GM21529 (cell line): ENCODE measurements around the gene LMLN.
"Not testable (repeated sequence)": the region's sequence is repeated elsewhere in the genome, so short reads cannot be mapped to it uniquely, and the experiment has no call there.

Experiments used
- ATAC-seq: cut with Tn5 transposase; IDR thresholded peaks from one replicate; pipeline ENCODE4 v1.9.1; 2021; ENCODE audit not compliant: unreplicated experiment

LMLN gene

GRCh38 chr3:197959891-197960693 is at the start of gene LMLN:
TSS of gene LMLN (plus strand) at chr3:197960217. CDS start at chr3:197960246, 29 bp downstream.
- peak; percentile 97 for ATAC-seq

- ATAC-seq, result no peak
Observed at GRCh38 chr3:197912741-197913476, 47.1 kb upstream of the LMLN start.

- ATAC-seq, result no peak
Observed at GRCh38 chr3:197913641-197914380, 46.2 kb upstream of the LMLN start.

GRCh38 chr3:197921429-197922275 is 38.4 kb upstream of the LMLN start:
- ATAC-seq, result not testable (repeated sequence)

- no peak for ATAC-seq
Observed at GRCh38 chr3:197926418-197926817, 33.6 kb upstream of the LMLN start.

- not testable (repeated sequence) for ATAC-seq
Observed at GRCh38 chr3:197927578-197927977, 32.4 kb upstream of the LMLN start.

GRCh38 chr3:197936819-197937384 is 23.1 kb upstream of the LMLN start:
- no peak for ATAC-seq

- ATAC-seq, result no peak
Observed at GRCh38 chr3:197940745-197941384, 19.2 kb upstream of the LMLN start.

- no peak for ATAC-seq
Observed at GRCh38 chr3:197942956-197943556, 17.0 kb upstream of the LMLN start.

- no peak for ATAC-seq
Observed at GRCh38 chr3:197949191-197949777, 10.7 kb upstream of the LMLN start.

- peak; percentile 91 for ATAC-seq
Observed at GRCh38 chr3:197949778-197950676, 10.0 kb upstream of the LMLN start, which contains the start of gene RPL35A. TSS of gene RPL35A (plus strand) at chr3:197950190. CDS start at chr3:197950968, 778 bp downstream.

- no peak for ATAC-seq
Observed at GRCh38 chr3:197950677-197951061, 9.3 kb upstream of the LMLN start.

GRCh38 chr3:197951392-197951990 is 8.5 kb upstream of the LMLN start:
- no peak for ATAC-seq

GRCh38 chr3:197952440-197952839 is 7.6 kb upstream of the LMLN start:
- no peak for ATAC-seq

GRCh38 chr3:197953325-197953724 is 6.7 kb upstream of the LMLN start:
- ATAC-seq, result no peak

GRCh38 chr3:197953881-197954280 is 6.1 kb upstream of the LMLN start:
- no peak for ATAC-seq

GRCh38 chr3:197955892-197956477 is 4.0 kb upstream of the LMLN start:
- ATAC-seq, result no peak
